Measurements from ENCODE around the gene PFKFB2. TPM values are rescaled to one million over a fixed set of nuclear protein-coding genes. Genes with fewer than 3 reads are reported as not detected.

PFKFB2 gene
- total RNA-seq, 1 donor from 2014 or later = 16.7 TPM

DNA sequence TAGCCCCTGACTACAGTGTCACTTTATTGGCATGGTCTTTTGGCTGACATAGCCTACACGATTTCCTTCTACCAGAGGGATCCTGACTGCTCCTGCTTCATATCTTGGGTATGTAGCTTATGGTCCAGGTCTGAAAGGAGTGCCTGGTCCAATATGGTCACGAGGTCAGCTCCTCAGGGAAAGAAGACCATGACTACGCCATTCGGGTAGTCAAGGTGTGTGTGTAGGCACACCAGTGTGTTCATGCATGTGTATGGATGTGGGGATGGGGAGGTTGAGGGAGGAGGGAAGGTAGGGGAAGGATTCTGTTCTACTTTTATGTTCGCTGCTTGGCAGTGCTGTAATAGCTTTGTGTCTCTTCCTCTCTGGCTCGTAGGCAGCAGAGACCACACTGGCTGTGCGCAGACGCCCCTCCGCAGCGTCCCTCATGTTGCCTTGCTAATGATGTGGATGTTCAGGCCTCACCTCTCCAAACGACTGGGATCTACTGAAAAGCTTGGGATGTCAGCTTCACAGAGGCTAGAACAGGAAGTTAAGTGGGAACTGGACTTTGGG lies 25.6 kb downstream of the PFKFB2 start:
- intact Hi-C loops (cut with DNase I) = no loop called here
- DNase-seq (ENCODE audit: low spot score) (no peak), ATAC-seq (no peak)

DNA sequence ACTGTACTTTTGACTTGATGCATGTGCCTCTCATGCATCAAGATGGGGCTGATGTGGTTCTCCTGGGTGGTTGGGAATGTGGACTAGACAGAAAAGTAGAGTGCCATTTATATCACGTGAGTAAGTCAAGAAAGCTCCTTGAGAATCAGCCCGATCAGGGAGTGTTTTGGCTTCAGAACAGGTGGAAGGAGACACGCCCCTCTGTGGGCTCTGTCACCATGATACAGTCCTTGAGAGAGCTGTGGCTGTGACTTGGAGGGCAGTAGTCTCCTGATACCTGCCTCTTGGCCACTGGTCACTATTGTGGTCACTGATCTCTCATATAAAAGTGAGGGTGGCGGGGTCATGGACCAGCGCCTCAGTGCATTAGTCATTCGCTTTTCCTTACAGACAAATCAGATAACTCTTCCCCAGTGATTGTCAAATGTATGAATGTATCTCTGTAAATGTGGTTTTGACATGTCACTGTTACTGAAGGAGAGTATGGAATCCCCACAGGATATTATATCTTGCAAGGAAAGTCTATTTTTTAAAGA lies 26.7 kb downstream of the PFKFB2 start:
- DNase-seq (ENCODE audit: low spot score) (no peak), ATAC-seq (no peak)
- intact Hi-C loops (cut with DNase I) = no loop called here

DNA sequence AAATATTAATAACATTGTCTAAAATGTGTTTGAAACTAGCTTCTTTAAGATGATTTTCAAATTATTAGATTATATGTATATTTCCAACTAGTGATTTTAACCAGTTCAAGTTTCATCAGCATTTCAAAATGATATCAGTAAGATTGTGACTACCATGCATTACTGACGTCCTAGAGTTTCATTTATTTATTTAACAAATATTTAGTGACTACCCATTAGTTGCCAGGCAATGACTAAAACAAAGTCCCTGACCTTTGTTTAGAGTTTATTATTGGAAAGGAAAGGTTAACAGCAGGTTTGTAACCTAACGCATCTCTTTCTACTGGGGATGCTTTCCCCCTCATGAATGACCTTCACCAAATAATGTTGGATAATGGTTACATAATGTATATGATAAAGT lies 28.0 kb downstream of the PFKFB2 start:
- intact Hi-C loops (cut with DNase I) = no loop called here
- no peak for ATAC-seq
- no peak for DNase-seq (ENCODE audit: low spot score)

DNA sequence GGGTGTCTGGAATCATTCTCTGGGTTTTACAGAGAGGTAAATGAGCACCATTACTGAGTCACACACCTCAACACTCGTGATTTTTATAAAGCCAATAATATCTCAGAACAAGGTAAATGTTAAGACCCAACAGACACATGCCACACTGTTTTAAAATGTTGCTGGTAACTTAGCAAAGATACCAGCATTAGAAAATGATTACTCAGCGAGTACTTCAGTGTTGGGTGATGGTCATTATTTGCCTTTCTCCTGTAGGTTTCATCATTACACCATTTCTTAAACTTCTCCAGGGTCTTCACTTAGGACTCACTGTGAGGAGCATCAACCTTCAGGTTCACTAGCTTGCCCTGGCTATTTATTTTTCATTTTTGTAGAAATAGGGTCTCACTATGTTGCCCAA lies 28.7 kb downstream of the PFKFB2 start:
- DNase-seq (ENCODE audit: low spot score) = no peak
- no peak for ATAC-seq
- intact Hi-C loops (cut with DNase I) = no loop called here

DNA sequence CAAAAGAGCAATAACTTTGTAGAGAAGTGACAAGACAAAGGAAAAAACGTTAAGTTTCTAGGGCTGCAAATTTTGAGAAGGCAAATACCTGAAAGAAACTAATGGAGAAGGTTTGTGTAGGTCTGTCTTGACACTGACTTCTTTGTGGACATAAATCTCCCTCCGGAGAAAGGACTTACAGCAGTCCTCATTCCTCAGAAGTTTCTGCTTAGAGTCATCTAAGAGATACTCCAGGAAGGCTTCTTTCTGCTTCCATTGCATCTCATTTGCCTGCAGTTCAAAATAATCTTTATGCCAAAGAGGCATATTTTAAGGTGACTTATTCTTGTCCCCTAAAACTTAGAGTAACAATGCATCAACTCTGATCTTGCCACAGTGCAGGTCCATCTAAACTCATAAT lies 31.2 kb downstream of the PFKFB2 start:
- ATAC-seq = no peak

DNA sequence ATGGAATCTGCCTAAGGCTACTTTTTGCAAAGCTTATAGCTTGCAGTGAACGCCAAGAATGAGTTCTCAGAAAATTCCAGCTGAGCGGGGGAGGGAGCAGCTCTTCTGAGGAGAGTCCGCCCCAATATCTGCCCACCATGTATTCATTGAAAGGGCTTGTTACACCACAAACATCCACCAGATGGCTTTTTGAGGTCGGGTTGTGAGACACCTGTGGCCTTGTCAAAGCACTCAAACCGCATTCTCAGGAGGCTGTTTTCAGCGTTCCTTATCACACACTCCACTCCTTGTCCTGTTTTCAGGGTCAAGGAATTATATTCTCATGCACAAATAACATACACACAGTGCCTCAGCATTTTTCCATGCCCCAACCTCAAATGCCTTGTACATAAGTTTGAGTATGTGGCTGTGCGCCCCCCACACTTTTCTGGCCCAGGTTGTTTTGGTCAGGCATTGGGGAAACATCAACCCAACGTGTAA lies 31.7 kb downstream of the PFKFB2 start:
- DNase-seq (ENCODE audit: low spot score) = peak; percentile 64
- ATAC-seq = peak; percentile 75
- intact Hi-C loops (cut with DNase I) = no loop called here

More for the DNA sequence above, 31.2 kb downstream of the PFKFB2 start:
- DNase-seq (ENCODE audit: low spot score) = no peak
- intact Hi-C loops (cut with DNase I) = no loop called here

DNA sequence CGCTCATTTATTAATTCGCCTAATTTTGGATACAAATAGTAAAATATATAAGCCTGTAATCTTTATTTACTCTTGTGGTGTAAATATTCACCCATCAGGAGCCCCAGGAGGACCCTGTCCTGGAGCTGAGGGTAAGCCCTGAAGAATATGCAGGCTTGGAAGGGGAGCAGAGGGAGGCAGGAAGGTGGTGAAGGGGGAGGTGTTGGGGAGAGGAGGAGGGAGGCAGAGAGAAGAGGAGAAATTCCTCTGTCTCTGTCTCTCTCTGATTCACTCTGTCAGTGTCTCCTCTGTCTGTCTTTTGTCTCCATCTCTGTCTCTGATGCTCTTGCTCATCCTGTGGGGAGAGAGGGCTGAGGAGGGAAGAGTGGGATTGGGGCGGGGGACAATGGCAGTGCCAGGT lies 32.8 kb downstream of the PFKFB2 start:
- DNase-seq (ENCODE audit: low spot score) = no peak
- ATAC-seq = no peak
- intact Hi-C loops (cut with DNase I) = no loop called here

DNA sequence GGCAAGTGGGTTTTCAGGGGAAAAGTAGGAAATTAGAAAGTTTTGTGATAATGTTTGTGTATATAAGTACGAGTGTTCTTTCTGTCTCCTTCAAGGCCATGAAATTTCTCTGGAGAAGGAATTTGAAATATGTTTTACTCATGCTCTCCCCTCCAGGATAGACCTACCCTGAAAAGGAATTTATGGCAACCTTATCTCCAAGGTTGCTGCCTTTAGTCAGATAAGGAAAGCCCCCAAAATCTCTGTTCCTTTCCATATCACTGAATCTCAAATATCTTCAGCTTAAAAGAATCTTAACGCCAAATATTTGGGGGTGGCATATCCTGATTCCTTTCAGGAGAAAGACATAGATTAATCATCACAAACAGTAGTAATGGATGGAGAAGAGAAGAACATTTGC lies 35.1 kb downstream of the PFKFB2 start:
- intact Hi-C loops (cut with DNase I) = no loop called here
- ATAC-seq (no peak), DNase-seq (ENCODE audit: low spot score) (no peak)

DNA sequence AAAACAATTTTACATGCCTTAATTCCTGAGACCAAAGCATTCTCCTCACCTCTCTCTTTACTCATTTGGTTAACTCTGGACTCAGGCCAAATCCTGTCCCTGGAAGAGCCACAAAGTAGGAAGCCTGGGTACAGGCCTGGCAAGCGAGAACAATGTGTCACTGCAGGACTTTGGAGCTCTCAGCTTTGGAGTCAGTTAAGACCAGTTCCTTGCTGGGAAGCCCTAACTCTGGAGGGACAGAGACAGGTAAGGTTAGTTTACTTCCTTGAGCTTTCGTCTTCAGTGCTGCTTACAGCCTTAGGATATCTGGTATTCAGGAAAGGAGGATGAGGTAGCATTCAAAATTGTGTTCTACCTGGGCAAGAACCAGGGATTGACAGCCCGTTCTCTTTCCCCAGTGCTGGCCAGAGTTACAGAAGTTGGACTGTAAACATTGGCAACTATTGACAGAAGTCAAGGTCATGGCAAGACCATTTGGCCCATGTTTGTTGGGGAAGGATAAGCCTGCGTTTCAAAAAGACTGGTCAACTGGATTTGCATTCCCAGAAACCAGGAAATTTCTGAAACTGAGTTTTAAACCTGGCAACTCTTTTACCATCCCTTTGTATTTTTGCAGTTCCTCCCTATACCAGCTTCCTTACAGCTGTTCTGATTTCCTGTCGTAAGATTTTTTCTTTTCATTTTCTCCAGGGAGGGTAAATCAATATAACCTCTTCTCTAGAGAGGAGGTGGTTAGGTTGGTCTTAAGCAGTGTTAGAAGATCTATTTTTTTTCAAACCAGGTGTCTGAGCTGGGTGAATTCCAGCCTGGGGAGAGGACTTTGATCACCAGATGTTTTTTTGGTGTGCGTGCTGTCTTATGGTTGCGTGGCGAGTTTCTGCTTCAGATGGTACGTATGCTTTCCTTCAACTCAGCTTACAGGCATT lies 35.9 kb downstream of the PFKFB2 start, which contains the start of gene C4BPB:
C4BPB (plus strand) TSS at position 160 of the 926 bp plus-strand sequence; CDS start at position 832, 672 bp downstream.
- DNase-seq (ENCODE audit: low spot score) (no peak), ATAC-seq (no peak)
- intact Hi-C loops (cut with DNase I) = no loop called here

DNA sequence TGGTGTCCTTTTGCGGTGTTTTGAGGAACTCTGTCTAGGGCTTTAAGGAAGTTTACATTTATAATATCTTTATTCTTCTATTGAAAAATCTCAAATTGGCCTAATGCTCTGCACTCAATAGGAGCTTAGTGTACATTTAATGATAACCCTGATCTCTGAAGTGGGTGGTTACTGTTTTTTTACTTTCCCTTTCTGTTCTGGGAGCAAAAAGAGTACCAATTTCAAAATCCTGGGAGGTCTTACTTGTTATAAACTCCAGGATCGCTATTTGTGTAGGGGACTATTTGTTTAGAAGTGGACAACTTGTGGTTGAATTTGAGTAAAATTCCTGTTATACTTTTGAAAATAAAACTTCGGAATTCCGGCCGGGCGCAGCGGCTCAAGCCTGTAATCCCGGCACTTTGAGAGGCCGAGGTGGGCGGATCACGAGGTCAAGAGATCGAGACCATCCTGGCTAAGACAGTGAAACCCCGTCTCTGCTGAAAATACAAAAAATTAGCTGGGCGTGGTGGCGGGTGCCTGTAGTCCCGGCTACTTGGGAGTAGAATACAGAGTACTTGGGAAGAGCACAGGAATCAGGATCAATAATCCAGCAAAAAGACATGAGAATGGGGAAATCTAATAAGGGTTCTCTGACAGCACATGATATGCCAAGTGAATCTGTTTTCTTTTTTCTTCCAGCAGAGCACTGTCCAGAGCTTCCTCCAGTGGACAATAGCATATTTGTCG lies 36.7 kb downstream of the PFKFB2 start:
- ATAC-seq (no peak), DNase-seq (ENCODE audit: low spot score) (no peak)
- intact Hi-C loops (cut with DNase I) = no loop called here

DNA sequence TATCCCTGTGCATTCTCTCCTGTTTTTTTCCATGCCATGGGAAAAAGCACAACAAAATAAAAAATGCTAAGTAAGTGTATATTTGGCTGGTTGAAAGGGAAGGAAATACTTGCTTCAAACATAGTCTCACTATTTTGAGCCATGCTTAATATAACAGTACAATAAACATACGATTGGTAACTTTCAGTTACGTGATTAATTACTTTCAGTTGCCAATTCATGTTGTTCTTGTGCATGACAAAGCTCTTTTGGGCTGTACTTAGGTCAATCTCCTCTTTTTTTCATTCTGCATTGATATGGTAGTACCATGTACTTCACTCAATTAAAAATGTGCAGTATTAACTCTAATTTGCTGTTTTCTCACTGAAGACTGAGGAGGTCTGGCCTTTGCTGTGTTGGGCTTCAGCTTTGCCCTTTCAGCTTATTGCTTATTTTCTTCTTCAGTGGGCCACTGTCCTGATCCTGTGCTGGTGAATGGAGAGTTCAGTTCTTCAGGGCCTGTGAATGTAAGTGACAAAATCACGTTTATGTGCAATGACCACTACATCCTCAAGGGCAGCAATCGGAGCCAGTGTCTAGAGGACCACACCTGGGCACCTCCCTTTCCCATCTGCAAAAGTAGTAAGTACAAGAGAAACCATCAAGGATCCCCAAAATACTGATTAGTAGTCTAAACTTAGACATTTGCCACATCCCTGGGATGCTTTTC lies 38.3 kb downstream of the PFKFB2 start:
- intact Hi-C loops (cut with DNase I) = no loop called here
- ATAC-seq (no peak), DNase-seq (ENCODE audit: low spot score) (no peak)

DNA sequence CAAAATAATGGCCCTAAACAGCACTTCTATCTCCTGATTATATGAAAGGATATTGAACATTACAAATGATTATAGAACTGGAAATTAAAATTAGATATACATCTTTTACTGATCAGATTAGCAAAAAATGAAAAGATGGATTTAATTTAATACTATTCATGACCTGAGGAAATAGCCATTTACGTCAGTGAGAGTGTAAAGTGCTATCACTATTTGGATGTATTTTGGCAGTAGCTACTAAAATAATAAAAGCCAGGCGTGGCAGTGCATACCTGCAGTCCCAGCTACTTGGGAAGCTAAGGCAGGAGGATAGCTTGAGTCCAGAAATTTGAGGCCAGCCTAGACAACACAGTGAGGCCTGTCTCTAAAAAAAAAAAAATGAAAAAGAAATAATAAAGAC lies 40.9 kb downstream of the PFKFB2 start:
- ATAC-seq (no peak), DNase-seq (ENCODE audit: low spot score) (no peak)
- intact Hi-C loops (cut with DNase I) = no loop called here

DNA sequence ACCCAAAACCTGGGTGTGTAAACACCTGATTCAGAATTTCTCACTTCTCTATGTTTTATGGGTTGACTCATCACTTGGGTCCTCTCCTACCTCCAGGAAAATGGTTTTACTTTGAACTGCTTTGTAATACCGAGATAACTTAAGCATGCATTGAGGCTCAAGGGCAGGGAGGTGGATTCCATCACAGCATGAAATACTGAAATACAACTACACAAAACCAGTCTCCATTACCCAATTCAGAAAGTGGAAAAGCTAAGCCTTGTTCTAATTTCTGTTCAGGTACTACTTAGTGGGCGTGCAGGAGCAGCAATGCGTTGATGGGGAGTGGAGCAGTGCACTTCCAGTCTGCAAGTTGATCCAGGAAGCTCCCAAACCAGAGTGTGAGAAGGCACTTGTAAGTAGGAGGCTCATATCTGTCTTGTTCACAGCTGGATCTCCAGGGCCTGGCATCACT lies 44.8 kb downstream of the PFKFB2 start:
- no peak for DNase-seq (ENCODE audit: low spot score)
- ATAC-seq = no peak
- intact Hi-C loops (cut with DNase I) = no loop called here

DNA sequence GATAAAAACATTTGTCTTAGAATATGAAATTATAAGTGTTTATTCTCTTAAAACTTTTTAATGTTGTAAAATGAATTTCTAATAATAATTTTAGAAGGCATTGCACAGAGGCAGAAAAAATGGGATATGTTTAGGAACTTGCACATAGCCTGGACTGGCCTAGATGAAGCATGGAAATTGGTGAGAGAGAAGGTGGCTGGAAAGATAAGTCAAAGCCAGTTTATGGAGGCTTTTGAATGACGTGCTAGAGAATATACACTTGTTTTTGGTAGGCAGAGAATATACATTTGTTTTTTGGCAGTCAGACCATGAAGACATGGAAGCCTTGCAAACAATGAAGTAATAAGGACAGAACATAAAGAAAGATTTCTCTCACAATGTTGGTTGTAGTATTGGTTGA lies 48.6 kb downstream of the PFKFB2 start:
- no peak for DNase-seq (ENCODE audit: low spot score)
- no peak for ATAC-seq
- intact Hi-C loops (cut with DNase I) = no loop called here

DNA sequence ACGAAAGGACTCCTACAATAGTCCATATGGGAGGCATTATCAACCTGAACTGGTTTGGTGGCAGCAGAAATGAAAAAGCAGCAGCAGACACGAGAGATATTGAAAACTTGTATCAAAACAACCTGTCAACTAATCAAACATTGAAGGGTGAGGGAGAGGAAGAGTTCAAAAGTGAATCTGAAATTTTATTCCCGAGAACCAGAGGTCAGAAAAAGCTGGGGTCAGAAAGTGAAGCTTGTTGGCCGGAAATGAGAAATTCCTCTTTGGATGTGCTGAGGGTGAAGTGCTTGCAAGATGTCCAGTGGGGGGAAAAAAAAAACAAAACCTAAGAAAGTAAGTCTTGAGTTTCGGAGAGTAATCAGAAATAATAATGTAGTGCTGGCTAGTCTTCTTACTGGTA lies 49.1 kb downstream of the PFKFB2 start:
- ATAC-seq (no peak), DNase-seq (ENCODE audit: low spot score) (no peak)
- intact Hi-C loops (cut with DNase I) = no loop called here

DNA sequence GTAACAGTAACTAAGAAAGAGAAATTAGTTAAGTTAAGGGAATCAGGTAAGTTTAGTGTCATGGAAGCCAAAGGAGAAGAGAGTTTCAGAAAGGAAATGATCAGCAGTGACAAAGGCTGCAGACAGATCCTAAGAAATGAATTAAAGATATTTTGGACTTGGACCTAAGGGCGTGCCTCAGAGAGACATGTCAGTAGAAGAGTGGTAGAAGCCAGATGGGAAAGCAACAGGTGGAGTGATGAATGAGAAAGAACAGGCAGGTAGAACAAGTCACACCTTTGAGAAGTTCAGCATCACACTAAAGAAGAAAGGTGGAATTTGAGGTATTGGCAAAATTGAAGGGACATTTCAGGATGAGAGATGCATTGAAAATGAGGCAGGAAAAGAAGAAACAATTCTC lies 49.6 kb downstream of the PFKFB2 start:
- intact Hi-C loops (cut with DNase I) = no loop called here
- no peak for ATAC-seq
- DNase-seq (ENCODE audit: low spot score) = no peak

DNA sequence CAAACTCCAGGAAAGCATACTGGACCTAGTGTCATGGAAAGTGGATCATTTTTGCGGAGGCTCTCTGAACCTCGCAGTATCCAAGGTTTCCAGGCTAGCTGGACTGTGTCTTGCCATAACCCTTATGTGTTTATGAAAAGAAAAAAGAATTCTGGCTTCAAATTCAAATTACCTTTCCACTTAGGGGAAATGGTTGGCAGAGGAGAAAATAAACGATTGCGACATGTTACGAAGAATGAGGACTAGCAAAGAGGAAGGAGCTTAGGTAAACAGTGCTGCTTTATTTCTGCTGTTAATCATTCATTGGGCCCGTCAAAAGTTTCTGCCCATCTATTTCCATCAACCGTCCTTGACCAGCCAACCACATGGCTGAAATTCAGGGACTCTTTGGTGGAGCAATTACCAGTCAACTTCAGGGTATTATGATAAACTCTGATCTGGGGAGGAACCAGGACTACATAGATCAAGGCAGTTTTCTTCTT lies 50.9 kb downstream of the PFKFB2 start, which contains the start of gene C4BPA:
C4BPA (plus strand) TSS at position 342 of the 482 bp plus-strand sequence. CDS start 8,793 bp downstream, outside the sequence.
- DNase-seq (ENCODE audit: low spot score) = no peak
- intact Hi-C loops (cut with DNase I) = no loop called here
- no peak for ATAC-seq

DNA sequence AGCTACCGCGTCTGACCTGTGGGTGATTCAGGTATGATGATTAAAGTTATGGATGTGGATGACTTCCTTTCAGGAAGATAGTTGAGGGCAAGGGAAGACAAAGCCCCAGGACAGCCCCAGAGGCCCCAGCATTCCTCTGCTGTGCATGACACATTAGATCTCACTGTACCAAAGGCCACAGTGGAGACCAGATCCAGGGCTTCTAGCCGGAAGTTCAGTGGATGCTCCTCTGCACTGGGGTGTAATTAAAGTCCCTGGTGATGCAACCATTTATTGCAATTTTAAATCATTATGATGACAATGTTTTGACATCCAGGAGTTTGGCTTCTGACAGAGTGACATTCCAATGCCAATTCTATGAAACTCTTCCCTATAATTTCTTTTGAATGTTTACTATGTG lies 55.9 kb downstream of the PFKFB2 start:
- intact Hi-C loops (cut with DNase I) = no loop called here
- ATAC-seq = no peak
- no peak for DNase-seq (ENCODE audit: low spot score)
